ENCODE data around the gene RPP14. TPM values are rescaled to one million over a fixed set of nuclear protein-coding genes. Genes with fewer than 3 reads are reported as not detected.

The RPP14 gene
- total RNA-seq, 1 donor from 2014 or later = 18.4 TPM

DNA sequence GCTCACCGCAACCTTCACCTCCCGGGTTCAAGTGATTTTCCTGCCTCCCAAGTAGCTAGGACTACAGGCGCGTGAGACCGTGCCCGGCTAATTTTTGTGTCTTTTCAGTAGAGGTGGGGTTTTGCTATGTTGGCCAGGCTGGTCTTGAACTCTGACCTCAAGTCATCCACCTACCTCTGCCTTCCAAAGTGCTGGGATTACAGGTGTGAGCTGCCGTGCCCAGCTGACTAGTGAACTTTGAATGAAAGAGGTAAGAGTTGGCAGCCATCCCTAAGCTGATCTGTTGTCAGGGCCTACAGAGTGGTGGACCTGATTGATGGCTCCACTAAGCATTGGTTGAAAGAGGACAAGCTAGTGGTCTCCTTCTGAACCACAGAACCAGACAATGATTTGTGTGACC lies 41.9 kb downstream of the RPP14 start:
- no peaks in the 10 kb centered on the region for H3K4me1 Mint-ChIP-seq (ENCODE audit: low read depth, unreplicated experiment)
- TF ChIP-seq, protein P1, sequence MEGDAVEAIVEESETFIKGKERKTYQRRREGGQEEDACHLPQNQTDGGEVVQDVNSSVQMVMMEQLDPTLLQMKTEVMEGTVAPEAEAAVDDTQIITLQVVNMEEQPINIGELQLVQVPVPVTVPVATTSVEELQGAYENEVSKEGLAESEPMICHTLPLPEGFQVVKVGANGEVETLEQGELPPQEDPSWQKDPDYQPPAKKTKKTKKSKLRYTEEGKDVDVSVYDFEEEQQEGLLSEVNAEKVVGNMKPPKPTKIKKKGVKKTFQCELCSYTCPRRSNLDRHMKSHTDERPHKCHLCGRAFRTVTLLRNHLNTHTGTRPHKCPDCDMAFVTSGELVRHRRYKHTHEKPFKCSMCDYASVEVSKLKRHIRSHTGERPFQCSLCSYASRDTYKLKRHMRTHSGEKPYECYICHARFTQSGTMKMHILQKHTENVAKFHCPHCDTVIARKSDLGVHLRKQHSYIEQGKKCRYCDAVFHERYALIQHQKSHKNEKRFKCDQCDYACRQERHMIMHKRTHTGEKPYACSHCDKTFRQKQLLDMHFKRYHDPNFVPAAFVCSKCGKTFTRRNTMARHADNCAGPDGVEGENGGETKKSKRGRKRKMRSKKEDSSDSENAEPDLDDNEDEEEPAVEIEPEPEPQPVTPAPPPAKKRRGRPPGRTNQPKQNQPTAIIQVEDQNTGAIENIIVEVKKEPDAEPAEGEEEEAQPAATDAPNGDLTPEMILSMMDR (IDR thresholded peaks at IDR 0.05; ENCODE audit: partially characterized antibody, unreplicated experiment) = no peak
- no peak overlapping the region for H3K27ac Mint-ChIP-seq (ENCODE audit: unreplicated experiment)

GRCh38 chr3:58349792-58350626 lies 44.0 kb downstream of the RPP14 start:
- H3K4me1 Mint-ChIP-seq (ENCODE audit: low read depth, unreplicated experiment) = no peaks in the 10 kb centered on the region
- TF ChIP-seq, protein P1 (IDR thresholded peaks at IDR 0.05; ENCODE audit: partially characterized antibody, unreplicated experiment) = no peak
- H3K36me3 Mint-ChIP-seq (ENCODE audit: unreplicated experiment) = no peaks in the 10 kb centered on the region
- H3K9me3 Mint-ChIP-seq (ENCODE audit: unreplicated experiment) = no peaks in the 10 kb centered on the region
- H3K27me3 Mint-ChIP-seq (ENCODE audit: unreplicated experiment) = peaks cover 1% of the 10 kb centered on the region
- H3K27ac Mint-ChIP-seq (ENCODE audit: unreplicated experiment) = no peak overlapping the region
- H3K4me3 Mint-ChIP-seq (ENCODE audit: unreplicated experiment) = no peak overlapping the region
- DNase-seq = no peak

More for the DNA sequence above, 41.9 kb downstream of the RPP14 start:
- no peak overlapping the region for H3K4me3 Mint-ChIP-seq (ENCODE audit: unreplicated experiment)
- no peak for DNase-seq
- H3K27me3 Mint-ChIP-seq (ENCODE audit: unreplicated experiment) = peaks cover 1% of the 10 kb centered on the region
- no peaks in the 10 kb centered on the region for H3K36me3 Mint-ChIP-seq (ENCODE audit: unreplicated experiment)
- H3K9me3 Mint-ChIP-seq (ENCODE audit: unreplicated experiment) = no peaks in the 10 kb centered on the region

DNA sequence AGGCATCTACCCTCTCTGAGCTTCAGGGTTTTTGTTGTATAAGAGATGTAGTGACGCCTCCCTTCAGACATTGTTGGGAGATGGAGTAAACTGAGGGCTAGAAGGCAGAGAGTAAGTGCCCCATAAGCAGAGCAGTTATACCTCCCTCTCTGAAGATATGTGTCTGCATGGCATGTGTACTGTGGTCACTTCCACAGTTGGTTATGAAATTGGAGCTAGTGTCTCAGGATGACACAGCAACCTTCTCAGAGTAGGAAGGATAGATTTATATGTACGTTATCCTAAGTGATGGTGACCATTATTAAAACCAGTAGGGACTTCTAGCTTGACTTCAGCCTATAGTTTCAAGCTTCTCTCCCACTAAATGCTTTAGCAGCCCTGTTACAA lies 44.6 kb downstream of the RPP14 start:
- no peak for DNase-seq
- peaks cover 1% of the 10 kb centered on the region for H3K27me3 Mint-ChIP-seq (ENCODE audit: unreplicated experiment)
- no peaks in the 10 kb centered on the region for H3K9me3 Mint-ChIP-seq (ENCODE audit: unreplicated experiment)
- no peaks in the 10 kb centered on the region for H3K36me3 Mint-ChIP-seq (ENCODE audit: unreplicated experiment)
- TF ChIP-seq, protein P1 (IDR thresholded peaks at IDR 0.05; ENCODE audit: partially characterized antibody, unreplicated experiment) = no peak
- no peak overlapping the region for H3K27ac Mint-ChIP-seq (ENCODE audit: unreplicated experiment)
- no peak overlapping the region for H3K4me3 Mint-ChIP-seq (ENCODE audit: unreplicated experiment)
- no peaks in the 10 kb centered on the region for H3K4me1 Mint-ChIP-seq (ENCODE audit: low read depth, unreplicated experiment)

DNA sequence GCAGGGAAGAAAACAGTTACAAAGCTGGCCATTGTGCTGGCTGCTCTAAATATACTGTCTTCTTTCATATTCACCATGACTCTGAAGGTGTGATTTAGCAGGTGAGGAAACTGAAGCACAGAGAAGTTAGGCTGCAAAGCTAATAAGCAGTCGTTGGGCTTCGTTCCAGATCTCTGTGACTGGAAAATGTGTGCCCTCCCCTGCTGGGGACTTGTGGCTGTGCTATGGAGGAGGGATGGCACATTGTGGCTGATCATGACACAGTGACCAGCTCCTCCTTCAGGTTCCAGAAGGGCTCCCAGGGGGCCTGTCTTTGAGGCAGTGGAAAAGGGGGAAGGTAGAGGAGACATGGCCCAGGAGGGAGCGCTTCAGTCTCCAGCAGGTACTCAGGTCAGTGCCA lies 45.9 kb downstream of the RPP14 start:
- Mint-ChIP-seq H3K9me3 (ENCODE audit: unreplicated experiment) (no peaks in the 10 kb centered on the region), H3K27me3 (ENCODE audit: unreplicated experiment) (peaks cover 1% of the 10 kb centered on the region), H3K36me3 (ENCODE audit: unreplicated experiment) (no peaks in the 10 kb centered on the region), H3K27ac (ENCODE audit: unreplicated experiment) (no peak overlapping the region), H3K4me3 (ENCODE audit: unreplicated experiment) (no peak overlapping the region), H3K4me1 (ENCODE audit: low read depth, unreplicated experiment) (no peaks in the 10 kb centered on the region)
- DNase-seq = peak; percentile 19
- TF ChIP-seq, protein P1 (IDR thresholded peaks at IDR 0.05; ENCODE audit: partially characterized antibody, unreplicated experiment) = no peak

GRCh38 chr3:58352626-58353025 lies 46.6 kb downstream of the RPP14 start:
- H3K27ac Mint-ChIP-seq (ENCODE audit: unreplicated experiment) = no peak overlapping the region
- H3K36me3 Mint-ChIP-seq (ENCODE audit: unreplicated experiment) = no peaks in the 10 kb centered on the region
- no peak for DNase-seq
- no peak overlapping the region for H3K4me3 Mint-ChIP-seq (ENCODE audit: unreplicated experiment)
- TF ChIP-seq, protein P1 (IDR thresholded peaks at IDR 0.05; ENCODE audit: partially characterized antibody, unreplicated experiment) = no peak
- H3K4me1 Mint-ChIP-seq (ENCODE audit: low read depth, unreplicated experiment) = no peaks in the 10 kb centered on the region
- H3K27me3 Mint-ChIP-seq (ENCODE audit: unreplicated experiment) = peaks cover 1% of the 10 kb centered on the region
- no peaks in the 10 kb centered on the region for H3K9me3 Mint-ChIP-seq (ENCODE audit: unreplicated experiment)

Data from glutamatergic neuron (in vitro differentiated cells).